HCT116 (cell line): ENCODE results near the gene WT1. TPM values are rescaled to one million over a fixed set of nuclear protein-coding genes. Genes with fewer than 3 reads are reported as not detected.

Experiments
- ATAC-seq: fragments of 200-7000 bp; cut with Tn5 transposase; 2 replicates; pipeline ENCODE4 v1.9.1; 2020; ENCODE audit warnings: mild to moderate bottlenecking, moderate library complexity
- BruUV-seq: library from RNA; stranded (reverse); fragments of 400-500 nt; replicated peaks from 2 replicates; lab custom pipeline; 2021; lab: Mats Ljungman, UMichigan
- CTCF ChIA-PET: fragments of 300-600 bp; sonication (Branson Sonifier 250); formaldehyde crosslinking; loops from one replicate; lab custom pipeline; 2021; ENCODE audit warnings: antibody characterized with exemption; lab: Charles Lee
- POLR2A ChIA-PET: fragments of 300-600, 350-600 bp; sonication (Branson Sonifier 250); formaldehyde crosslinking; loops from one replicate; lab custom pipeline; 2021; ENCODE audit warnings: antibody characterized with exemption; lab: Charles Lee
- RAD21 ChIA-PET, 2 experiments: fragments of 300-600 bp; sonication (Branson Sonifier 250); formaldehyde crosslinking; loops; one replicate each; lab custom pipeline; 2023; ENCODE audit warnings: low total read pairs in 2 of 2; ENCODE audit not compliant: uncharacterized antibody in 2 of 2, unreplicated experiment in 2 of 2, low non-redundant PET in 1 of 2; lab: Charles Lee
- DNase-seq: peaks from one replicate; pipeline ENCODE4 v3.0.0-alpha.2; 2010; ENCODE audit warnings: low read depth, low spot score
- H2AFZ ChIP-seq: fragments of 200-600 bp; shearing (Covaris generic), sonication (generic); 2 replicates; pipeline ENCODE4 v1.6.1; 2017; ENCODE audit warnings: low read depth, mixed run types, mixed read lengths, antibody characterized with exemption, low read length; ENCODE audit not compliant: poor library complexity, severe bottlenecking
- H3K27ac ChIP-seq: 2 replicates; pipeline ENCODE4 v1.5.1; 2012; ENCODE audit warnings: low read depth, low read length
- H3K27me3 ChIP-seq: fragments of 200-600 bp; sonication (generic); 2 replicates; pipeline ENCODE4 v1.6.1; 2016; ENCODE audit warnings: mixed run types, low read length, mixed read lengths; ENCODE audit not compliant: insufficient read depth
- H3K36me3 ChIP-seq, 2 experiments: fragments of 200-500 bp in 1 of 2; fragments of 200-600 bp in 1 of 2; sonication (Bioruptor generic) in 1 of 2; sonication (generic) in 1 of 2; 2 replicates each; pipeline versions ENCODE4 v1.5.1 to v1.6.1; 2014 to 2016; ENCODE audit warnings: low read length in 2 of 2, inconsistent platforms in 1 of 2, mixed read lengths in 1 of 2, mixed run types in 1 of 2; ENCODE audit not compliant: insufficient read depth in 2 of 2, control insufficient read depth in 1 of 2
- H3K4me1 ChIP-seq, 2 experiments: fragments of 200-600 bp in 1 of 2; sonication (generic) in 1 of 2; 2 replicates each; pipeline versions ENCODE4 v1.5.1 to v1.6.1; 2012 to 2017; ENCODE audit warnings: low read length in 2 of 2, inconsistent platforms in 1 of 2, mild to moderate bottlenecking in 1 of 2, mixed read lengths in 1 of 2, mixed run types in 1 of 2, moderate library complexity in 1 of 2; ENCODE audit not compliant: insufficient read depth in 2 of 2, control insufficient read depth in 1 of 2
- H3K4me2 ChIP-seq: fragments of 200-600 bp; sonication (generic); 2 replicates; pipeline ENCODE4 v1.6.1; 2017; ENCODE audit warnings: mixed run types, low read length, mixed read lengths
- H3K4me3 ChIP-seq, 2 experiments: fragments of 200-600 bp in 1 of 2; sonication (generic) in 1 of 2; replicated peaks in 1 of 2; 2 replicates each; pipeline ENCODE4 v1.5.1; 2011 to 2016; ENCODE audit warnings: low read length in 2 of 2, control low read depth in 1 of 2, low read depth in 1 of 2, mild to moderate bottlenecking in 1 of 2, mixed read lengths in 1 of 2, mixed run types in 1 of 2
- H3K79me2 ChIP-seq: fragments of 200-600 bp; sonication (generic); 2 replicates; pipeline ENCODE4 v1.6.1; 2017; ENCODE audit warnings: mild to moderate bottlenecking, mixed run types, low read length, moderate library complexity, mixed read lengths; ENCODE audit not compliant: insufficient read depth
- H3K9ac ChIP-seq: fragments of 200-600 bp; sonication (generic); 2 replicates; pipeline ENCODE4 v1.6.1; 2016; ENCODE audit warnings: low read length, mixed read lengths
- H3K9me2 ChIP-seq: fragments of 200-600 bp; sonication (generic), shearing (Covaris generic); 2 replicates; pipeline ENCODE4 v1.6.1; 2017; ENCODE audit warnings: mixed run types, mild to moderate bottlenecking, moderate library complexity; ENCODE audit not compliant: insufficient read depth
- H3K9me3 ChIP-seq, 2 experiments: fragments of 200-500 bp in 1 of 2; fragments of 200-600 bp in 1 of 2; sonication (Bioruptor generic) in 1 of 2; sonication (generic) in 1 of 2; 2 replicates each; pipeline ENCODE4 v1.6.1; 2014 to 2017; ENCODE audit warnings: low read length in 2 of 2, mixed read lengths in 2 of 2, inconsistent platforms in 1 of 2, low read depth in 1 of 2, mild to moderate bottlenecking in 1 of 2, mixed run types in 1 of 2, moderate library complexity in 1 of 2; ENCODE audit not compliant: control insufficient read depth in 1 of 2, insufficient read depth in 1 of 2
- H4K20me1 ChIP-seq: fragments of 200-600 bp; sonication (generic), shearing (Covaris generic); 2 replicates; pipeline ENCODE4 v1.6.1; 2017; ENCODE audit warnings: mixed run types, mild to moderate bottlenecking, moderate library complexity; ENCODE audit not compliant: insufficient read depth
- CBX3 ChIP-seq: IDR thresholded peaks from 2 replicates; pipeline ENCODE4 v1.6.1; 2012; ENCODE audit warnings: low read depth
- CEBPB ChIP-seq: IDR thresholded peaks from 2 replicates; pipeline ENCODE4 v1.6.1; 2012; ENCODE audit warnings: low read depth
- CTCF ChIP-seq, 3 experiments: fragments of 200-600 bp in 1 of 3; sonication (generic) in 1 of 3; IDR thresholded peaks in 2 of 3; conservative IDR thresholded peaks in 1 of 3; 2 replicates each; pipeline ENCODE4 v1.5.1; 2012 to 2017; ENCODE audit warnings: low read depth in 2 of 3, low read length in 2 of 3, antibody characterized with exemption in 1 of 3, borderline replicate concordance in 1 of 3, control low read depth in 1 of 3, mild to moderate bottlenecking in 1 of 3, mixed read lengths in 1 of 3, mixed run types in 1 of 3, moderate library complexity in 1 of 3; ENCODE audit not compliant: insufficient read depth in 1 of 3
- EGR1 ChIP-seq: IDR thresholded peaks from 2 replicates; pipeline ENCODE4 v1.6.1; 2012; ENCODE audit warnings: low read depth
- ELF1 ChIP-seq: IDR thresholded peaks from 2 replicates; pipeline ENCODE4 v1.6.1; 2012; ENCODE audit warnings: low read depth, borderline replicate concordance
- JUND ChIP-seq: IDR thresholded peaks from 2 replicates; pipeline ENCODE4 v1.6.1; 2012
- MAX ChIP-seq: IDR thresholded peaks from 2 replicates; pipeline ENCODE4 v1.6.1; 2012
- POLR2A ChIP-seq: IDR thresholded peaks from 2 replicates; pipeline ENCODE4 v1.7.0; 2011; ENCODE audit warnings: borderline replicate concordance; ENCODE audit not compliant: insufficient read depth, insufficient read length; ENCODE audit errors: extremely low read depth
- RAD21 ChIP-seq: IDR thresholded peaks from 2 replicates; pipeline ENCODE4 v1.6.1; 2012; ENCODE audit warnings: low read depth, mild to moderate bottlenecking
- REST ChIP-seq: IDR thresholded peaks from 2 replicates; pipeline ENCODE4 v1.6.1; 2012; ENCODE audit warnings: low read depth
- SP1 ChIP-seq: IDR thresholded peaks from 2 replicates; pipeline ENCODE4 v1.6.1; 2012; ENCODE audit warnings: low read depth
- SRF ChIP-seq: IDR thresholded peaks from 2 replicates; pipeline ENCODE4 v1.6.1; 2012; ENCODE audit warnings: low read depth
- ZFX ChIP-seq: fragments of 450-650 bp; IDR thresholded peaks from 2 replicates; pipeline ENCODE4 v1.6.1; 2017
- ZNF274 ChIP-seq: fragments of 200-500 bp; sonication (Bioruptor generic); IDR thresholded peaks from 2 replicates; pipeline ENCODE4 v1.6.1; 2014; ENCODE audit warnings: mild to moderate bottlenecking, low read depth, low read length, inconsistent platforms
- intact Hi-C: fragments of 100-400 bp; cut with micrococcal nuclease; formaldehyde crosslinking; loops from 2 replicates; pipeline ENCODE4 v1.10.0; 2022
- total RNA-seq: library from RNA; stranded (reverse); gene quantifications from one replicate; pipeline ENCODE4 v1.2.1, GENCODE V29; 2021; ENCODE audit not compliant: unreplicated experiment

The WT1 gene
- total RNA-seq, 1 experiment from 2014 or later: 0.07 TPM

- BruUV-seq: no TSS peak
- Histone ChIP-seq H4K20me1 (no peaks in the 10 kb centered on the region), H3K9ac (no peak overlapping the region), H3K79me2 (no peaks in the 10 kb centered on the region), H3K9me3 (no peaks in the 10 kb centered on the region), H3K36me3 (no peaks in the 10 kb centered on the region), H3K9me2 (no peaks in the 10 kb centered on the region), H2AFZ (no peak overlapping the region), H3K4me2 (no peak overlapping the region)
- DNase-seq (no peak), ATAC-seq (no peak)
- POLR2A ChIA-PET: no interaction called here
- intact Hi-C loops: no loop called here
- RAD21 ChIA-PET: no interaction called here
- CTCF ChIA-PET: interaction anchor here (1.2 to 1.4 kb wide), 2 partner anchors 36 to 42 kb away, joined by 3 to 5 read pairs; no protein-coding TSS in a partner anchor
- TF ChIP-seq ELF1 (no peak), CTCF (IDR thresholded peaks at IDR 0.05 in 2 of 3, conservative IDR thresholded peaks at IDR 0.05 in 1 of 3; ENCODE audit: borderline replicate concordance in 1 of 3, insufficient read depth in 1 of 3, low read depth in 2 of 3, low read length in 2 of 3) (no peak), CEBPB (no peak), ZNF274 (no peak), RAD21 (no peak), EGR1 (no peak), JUND (no peak)
- TF ChIP-seq, all 23 proteins: peak for 0
- Histone ChIP-seq H3K27me3 (peaks cover 24% of the 10 kb centered on the region), H3K4me1 (no peaks in the 10 kb centered on the region), H3K27ac (no peak overlapping the region), H3K4me3 (no peak overlapping the region)
Measured at GRCh38 chr11:32447252-32447651, 11.9 kb upstream of the WT1 start.

GRCh38 chr11:32446227-32446626 is 10.9 kb upstream of the WT1 start:
- RAD21 ChIA-PET: no interaction called here
- intact Hi-C loops: no loop called here

More at GRCh38 chr11:32446227-32446626, 10.9 kb upstream of the WT1 start:
- POLR2A ChIA-PET: no interaction called here
- DNase-seq (no peak), ATAC-seq (no peak)
- Histone ChIP-seq H3K4me2 (no peak overlapping the region), H3K79me2 (no peaks in the 10 kb centered on the region), H3K36me3 (no peaks in the 10 kb centered on the region), H3K4me3 (no peak overlapping the region), H3K4me1 (no peaks in the 10 kb centered on the region), H4K20me1 (no peaks in the 10 kb centered on the region), H3K9ac (no peak overlapping the region), H3K27ac (no peak overlapping the region), H2AFZ (no peak overlapping the region), H3K27me3 (peaks cover 34% of the 10 kb centered on the region), H3K9me2 (no peaks in the 10 kb centered on the region), H3K9me3 (no peaks in the 10 kb centered on the region)
- TF ChIP-seq EGR1 (no peak), JUND (no peak), CBX3 (no peak), REST (no peak), SRF (no peak), POLR2A (no peak), CTCF (IDR thresholded peaks at IDR 0.05 in 2 of 3, conservative IDR thresholded peaks at IDR 0.05 in 1 of 3; ENCODE audit: borderline replicate concordance in 1 of 3, insufficient read depth in 1 of 3, low read depth in 2 of 3, low read length in 2 of 3) (no peak), ZFX (no peak), MAX (no peak), SP1 (no peak)
- CTCF ChIA-PET: no interaction called here
- BruUV-seq: no TSS peak
